HS-27A (cell line): Measurements from ENCODE around the gene NUS1.
"Not testable (repeated sequence)": the region's sequence is repeated elsewhere in the genome, so short reads cannot be mapped to it uniquely, and the experiment has no call there.

ENCODE experiments used
- DNase-seq: peaks from one replicate; pipeline ENCODE4 v3.0.0-alpha.2; 2012; ENCODE audit warnings: low read depth, missing footprints

NUS1 gene

DNA sequence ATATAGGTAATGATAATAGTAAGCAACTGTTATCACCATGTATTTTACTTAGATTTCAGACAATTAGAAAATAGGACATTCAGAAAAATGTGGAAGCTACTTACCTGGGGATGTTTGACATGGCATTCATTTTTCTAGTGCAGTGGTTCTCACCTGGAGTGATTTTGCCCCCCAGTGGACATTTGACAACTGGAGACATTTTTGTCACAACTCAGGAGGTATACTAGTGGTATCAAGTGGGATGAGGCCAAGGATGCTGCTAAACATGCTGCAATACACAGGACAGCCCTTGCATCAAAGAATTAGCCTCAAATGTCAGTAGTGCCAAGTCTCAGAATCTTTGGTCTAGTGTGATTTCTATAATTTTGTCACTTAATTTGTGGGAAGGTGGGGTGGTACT is 36.1 kb downstream of the NUS1 start:
- no peak for DNase-seq

DNA sequence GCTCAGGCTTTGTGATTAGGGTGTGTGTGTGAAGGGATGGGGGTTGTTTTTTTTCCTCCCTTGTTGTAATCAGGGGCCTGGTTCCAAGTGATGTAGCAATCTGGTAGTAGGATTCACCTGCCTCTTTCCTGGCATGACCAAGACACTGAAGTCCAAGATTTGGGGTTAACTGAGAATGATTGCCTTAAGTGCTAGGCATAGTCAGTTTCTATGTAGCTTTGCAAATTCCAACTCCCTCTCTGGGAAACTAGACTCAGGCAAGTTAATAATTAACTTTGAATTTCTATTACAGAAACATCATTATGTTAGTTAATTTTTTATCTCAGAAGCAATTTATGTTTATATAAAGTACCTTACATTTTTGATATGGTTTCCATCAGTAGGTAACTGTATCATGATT is 43.6 kb downstream of the NUS1 start:
- DNase-seq: no peak

- not testable (repeated sequence) for DNase-seq
Observed at GRCh38 chr6:117721520-117721919, 46.3 kb downstream of the NUS1 start.

DNA sequence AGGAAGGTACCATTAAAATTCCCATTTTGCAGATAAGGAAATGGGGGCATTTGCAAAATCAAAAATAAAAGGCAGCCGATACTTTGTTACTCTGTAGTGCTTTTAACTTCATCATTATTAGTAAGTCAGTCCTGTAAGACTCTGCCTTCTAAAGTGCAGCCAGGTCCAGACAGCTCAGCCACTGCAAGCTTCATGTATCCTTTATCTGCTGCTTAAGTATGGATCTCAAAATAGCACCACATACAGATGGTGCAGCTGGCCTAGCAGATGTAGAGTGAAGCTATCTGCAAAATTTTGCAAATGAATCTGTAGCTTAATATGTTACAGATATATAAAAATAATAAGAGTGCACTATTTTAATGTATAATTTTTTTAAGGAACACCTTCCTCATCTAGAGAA is 53.4 kb downstream of the NUS1 start:
- no peak for DNase-seq

DNA sequence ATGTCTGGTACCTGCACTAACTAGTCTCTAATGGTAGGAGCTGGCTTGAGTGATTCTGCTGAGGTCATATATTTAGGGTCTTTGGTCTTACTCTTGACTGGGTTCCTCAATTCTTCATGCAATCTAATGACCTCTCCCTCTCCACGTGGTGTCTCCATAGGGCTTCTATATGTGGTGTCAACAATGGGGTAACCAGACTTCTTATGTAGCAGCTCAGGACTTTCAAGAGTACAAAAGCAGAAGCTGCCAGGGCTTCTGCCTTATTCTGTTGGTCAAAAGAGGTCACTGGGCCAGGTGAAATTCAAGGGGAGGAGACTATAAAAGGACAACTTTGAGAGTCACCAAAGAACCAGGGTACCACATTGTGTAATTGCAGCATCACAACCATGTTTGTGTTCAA is 54.3 kb downstream of the NUS1 start:
- no peak for DNase-seq

GRCh38 chr6:117733341-117733740 is 58.1 kb downstream of the NUS1 start:
- no peak for DNase-seq

- DNase-seq: no peak
Observed at GRCh38 chr6:117739869-117740268, 64.6 kb downstream of the NUS1 start.

DNA sequence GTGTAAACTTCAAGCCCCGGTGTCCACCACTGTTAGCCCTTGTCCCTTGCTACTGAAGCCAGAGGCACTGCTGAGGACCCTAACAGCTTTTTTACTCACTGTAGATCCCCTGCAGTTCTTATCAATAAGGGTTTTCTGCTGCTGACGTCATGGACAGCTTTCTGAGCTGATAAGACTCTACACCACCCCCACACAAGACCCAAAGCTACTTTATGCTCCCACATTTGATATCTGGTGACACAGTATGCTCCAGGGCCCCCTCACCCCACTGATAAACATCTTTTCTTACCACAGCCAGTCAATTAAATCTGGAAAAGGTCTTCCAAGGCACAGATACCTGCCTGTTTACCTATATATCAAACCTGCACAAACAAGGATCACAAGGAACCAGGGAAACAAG is 65.3 kb downstream of the NUS1 start:
- DNase-seq: no peak

GRCh38 chr6:117750675-117751074 is 75.4 kb downstream of the NUS1 start:
- not testable (repeated sequence) for DNase-seq
